GM21515 (cell line): Measurements from ENCODE around the gene SLC9A9.

Experiments
- ATAC-seq: cut with Tn5 transposase; IDR thresholded peaks from one replicate; pipeline ENCODE4 v1.9.1; 2021; ENCODE audit not compliant: unreplicated experiment

SLC9A9 gene

GRCh38 chr3:143427631-143428030 is 420.6 kb downstream of the SLC9A9 start:
- no peak for ATAC-seq

- no peak for ATAC-seq
Observed at GRCh38 chr3:143424874-143425273, 423.4 kb downstream of the SLC9A9 start.

- ATAC-seq = no peak
Observed at GRCh38 chr3:143421556-143421955, 426.7 kb downstream of the SLC9A9 start.

GRCh38 chr3:143419611-143420010 is 428.7 kb downstream of the SLC9A9 start:
- no peak for ATAC-seq

- ATAC-seq = no peak
Observed at GRCh38 chr3:143418391-143418790, 429.9 kb downstream of the SLC9A9 start.

- no peak for ATAC-seq
Observed at GRCh38 chr3:143416229-143416628, 432.0 kb downstream of the SLC9A9 start.

- no peak for ATAC-seq
Observed at GRCh38 chr3:143414571-143415253, 433.6 kb downstream of the SLC9A9 start.

GRCh38 chr3:143413372-143413771 is 434.9 kb downstream of the SLC9A9 start:
- no peak for ATAC-seq

GRCh38 chr3:143412084-143412483 is 436.2 kb downstream of the SLC9A9 start:
- no peak for ATAC-seq

GRCh38 chr3:143410259-143410658 is 438.0 kb downstream of the SLC9A9 start:
- ATAC-seq = no peak

GRCh38 chr3:143408771-143409170 is 439.5 kb downstream of the SLC9A9 start:
- no peak for ATAC-seq

GRCh38 chr3:143402602-143403001 is 445.7 kb downstream of the SLC9A9 start:
- ATAC-seq = no peak

- no peak for ATAC-seq
Observed at GRCh38 chr3:143396790-143397189, 451.5 kb downstream of the SLC9A9 start.

- no peak for ATAC-seq
Observed at GRCh38 chr3:143389388-143389787, 458.9 kb downstream of the SLC9A9 start.

GRCh38 chr3:143387425-143387824 is 460.8 kb downstream of the SLC9A9 start:
- ATAC-seq = no peak

- ATAC-seq = no peak
Observed at GRCh38 chr3:143384076-143384475, 464.2 kb downstream of the SLC9A9 start.

GRCh38 chr3:143383421-143383820 is 464.8 kb downstream of the SLC9A9 start:
- no peak for ATAC-seq

GRCh38 chr3:143382816-143383215 is 465.5 kb downstream of the SLC9A9 start:
- ATAC-seq = no peak

GRCh38 chr3:143380449-143380848 is 467.8 kb downstream of the SLC9A9 start:
- ATAC-seq = no peak

- no peak for ATAC-seq
Observed at GRCh38 chr3:143375698-143376097, 472.6 kb downstream of the SLC9A9 start.

GRCh38 chr3:143367171-143367570 is 481.1 kb downstream of the SLC9A9 start:
- no peak for ATAC-seq

- ATAC-seq = no peak
Observed at GRCh38 chr3:143366672-143367071, 481.6 kb downstream of the SLC9A9 start.

GRCh38 chr3:143363949-143364348 is 484.3 kb downstream of the SLC9A9 start:
- ATAC-seq = no peak
